A673 (cell line): ENCODE results near the gene EPHA4. TPM values are rescaled to one million over a fixed set of nuclear protein-coding genes. Genes with fewer than 3 reads are reported as not detected.

Source experiments
- BruUV-seq: library from RNA; stranded (reverse); fragments of 400-500 nt; replicated peaks from 2 replicates; lab custom pipeline; 2021; lab: Mats Ljungman, UMichigan
- CTCF ChIA-PET: fragments of 300-600 bp; sonication (Branson Sonifier 250); formaldehyde crosslinking; loops from one replicate; lab custom pipeline; 2022; ENCODE audit warnings: antibody characterized with exemption; lab: Charles Lee
- POLR2A ChIA-PET: fragments of 300-600 bp; sonication (Branson Sonifier 250); formaldehyde crosslinking; loops from one replicate; lab custom pipeline; 2022; ENCODE audit warnings: antibody characterized with exemption; ENCODE audit not compliant: low non-redundant PET; lab: Charles Lee
- DNase-seq: peaks from one replicate; pipeline ENCODE4 v3.0.0-alpha.2; 2015; ENCODE audit warnings: low spot score
- H3K27ac ChIP-seq: fragments of 200-600 bp; sonication (generic); 2 replicates; pipeline ENCODE4 v1.5.1; 2016; ENCODE audit warnings: mixed run types, low read depth, mild to moderate bottlenecking, mixed read lengths, antibody characterized with exemption, low read length; ENCODE audit not compliant: poor library complexity, severe bottlenecking
- H3K27me3 ChIP-seq: fragments of 200-600 bp; sonication (generic); replicated peaks from 2 replicates; pipeline ENCODE4 v1.6.1; 2017; ENCODE audit warnings: mixed run types, low read depth, mild to moderate bottlenecking, mixed read lengths, antibody characterized with exemption, low read length; ENCODE audit not compliant: insufficient read depth, poor library complexity
- H3K36me3 ChIP-seq: fragments of 200-600 bp; sonication (generic); 2 replicates; pipeline ENCODE4 v1.6.1; 2016; ENCODE audit warnings: mixed run types, mild to moderate bottlenecking, mixed read lengths, antibody characterized with exemption, low read length; ENCODE audit not compliant: insufficient read depth, poor library complexity, severe bottlenecking
- H3K4me1 ChIP-seq: fragments of 200-600 bp; sonication (generic); 2 replicates; pipeline ENCODE4 v1.6.1; 2017; ENCODE audit warnings: mixed run types, mild to moderate bottlenecking, mixed read lengths, antibody characterized with exemption, low read length; ENCODE audit not compliant: insufficient read depth, poor library complexity, severe bottlenecking
- H3K4me3 ChIP-seq: fragments of 200-600 bp; sonication (generic); 2 replicates; pipeline ENCODE4 v1.5.1; 2016; ENCODE audit warnings: low read depth, mixed run types, mild to moderate bottlenecking, mixed read lengths, low read length; ENCODE audit not compliant: poor library complexity, severe bottlenecking
- H3K9me3 ChIP-seq: fragments of 200-600 bp; sonication (generic); 2 replicates; pipeline ENCODE4 v1.6.1; 2016; ENCODE audit warnings: mixed run types, low read depth, mild to moderate bottlenecking, mixed read lengths, antibody characterized with exemption, low read length; ENCODE audit not compliant: poor library complexity, severe bottlenecking
- CTCF ChIP-seq: fragments of 300-800, 200-600 bp; sonication (generic); conservative IDR thresholded peaks from 2 replicates; pipeline ENCODE4 v1.5.1; 2017; ENCODE audit warnings: low read depth, mild to moderate bottlenecking, antibody characterized with exemption, low read length, moderate library complexity, mixed read lengths
- EZH2 ChIP-seq: fragments of 200-600 bp; sonication (generic); IDR thresholded peaks from 2 replicates; pipeline ENCODE4 v1.6.1; 2017; ENCODE audit warnings: borderline replicate concordance, low read depth, mild to moderate bottlenecking, mixed read lengths, antibody characterized with exemption, low read length; ENCODE audit not compliant: poor library complexity, severe bottlenecking
- intact Hi-C: fragments of 100-400 bp; cut with micrococcal nuclease; formaldehyde crosslinking; loops from one replicate; pipeline ENCODE4 v1.10.0; 2022; ENCODE audit not compliant: unreplicated experiment
- total RNA-seq: library from RNA; stranded (reverse); gene quantifications from 2 replicates; pipeline ENCODE4 v1.2.3, GENCODE V29; 2021

Gene EPHA4
- total RNA-seq, 1 experiment from 2014 or later = 39.5 TPM

GRCh38 chr2:221407765-221408164, 164.3 kb downstream of the EPHA4 start:
- TF ChIP-seq EZH2 (no peak), CTCF (no peak)
- Histone ChIP-seq H3K4me1 (no peaks in the 10 kb centered on the region), H3K36me3 (no peaks in the 10 kb centered on the region), H3K9me3 (peaks cover 7% of the 10 kb centered on the region), H3K27ac (no peak overlapping the region), H3K4me3 (no peak overlapping the region), H3K27me3 (no peaks in the 10 kb centered on the region)
- intact Hi-C loops = no loop called here
- CTCF ChIA-PET = no interaction called here
- no TSS peak for BruUV-seq
- no peak for DNase-seq
- POLR2A ChIA-PET = no interaction called here

- no peak overlapping the region for H3K27ac ChIP-seq
These were observed 166.6 kb downstream of the EPHA4 start for GRCh38 chr2:221405521-221405920.

DNA sequence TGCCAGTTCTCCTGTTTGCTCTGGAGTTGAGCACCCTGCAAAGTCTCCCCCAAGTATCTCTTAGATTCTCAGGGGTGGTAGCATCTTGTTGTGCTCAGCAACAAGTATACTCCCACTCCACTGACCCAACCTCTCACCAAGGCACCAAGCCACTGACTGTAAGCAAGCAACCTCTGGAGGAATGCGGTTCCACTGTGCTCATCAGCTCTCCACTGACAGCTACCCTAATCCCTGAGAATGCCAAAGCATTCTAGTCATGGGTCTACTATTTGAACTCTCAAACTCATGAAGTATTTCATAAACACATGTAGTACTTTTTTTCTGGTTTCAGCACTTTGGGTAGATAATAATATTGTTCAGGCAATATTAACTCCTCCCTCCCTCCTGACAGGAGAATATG, 170.0 kb downstream of the EPHA4 start:
- DNase-seq = no peak
- ChIA-PET POLR2A (no interaction called here), CTCF (no interaction called here)
- no peak overlapping the region for H3K4me3 ChIP-seq
- H3K36me3 ChIP-seq = no peaks in the 10 kb centered on the region
- no peaks in the 10 kb centered on the region for H3K27me3 ChIP-seq
- TF ChIP-seq CTCF = no peak
- TF ChIP-seq EZH2 = no peak
- peaks cover 7% of the 10 kb centered on the region for H3K9me3 ChIP-seq
- no peaks in the 10 kb centered on the region for H3K4me1 ChIP-seq
- BruUV-seq = no TSS peak
- H3K27ac ChIP-seq = no peak overlapping the region
- intact Hi-C loops = no loop called here

More at GRCh38 chr2:221405521-221405920, 166.6 kb downstream of the EPHA4 start:
- Histone ChIP-seq H3K27me3 (no peaks in the 10 kb centered on the region), H3K36me3 (no peaks in the 10 kb centered on the region), H3K9me3 (peaks cover 7% of the 10 kb centered on the region), H3K4me3 (no peak overlapping the region), H3K4me1 (no peaks in the 10 kb centered on the region)
- intact Hi-C loops = no loop called here
- CTCF ChIA-PET = no interaction called here
- POLR2A ChIA-PET = no interaction called here
- TF ChIP-seq EZH2 (no peak), CTCF (no peak)
- DNase-seq = no peak
- BruUV-seq = no TSS peak
